ENCODE measurements around the gene MMEL1. TPM values are rescaled to one million over a fixed set of nuclear protein-coding genes. Genes with fewer than 3 reads are reported as not detected.

MMEL1 gene
- total RNA-seq, 2 experiments from 2014 or later: not detected

GRCh38 chr1:2605509-2606395, 27.1 kb downstream of the MMEL1 start:
- intact Hi-C loops (cut with micrococcal nuclease; ENCODE audit: unreplicated experiment): no loop called here
- no peaks in the 10 kb centered on the region for H3K79me2 ChIP-seq (ENCODE audit: insufficient read depth, low read depth, low read length)
- no peaks in the 10 kb centered on the region for H3K4me1 ChIP-seq (ENCODE audit: insufficient read depth, low read length, poor library complexity, severe bottlenecking)
- TF ChIP-seq CTCF (conservative IDR thresholded peaks at IDR 0.05; ENCODE audit: low read length): no peak
- TF ChIP-seq EZH2phosphoT487 (IDR thresholded peaks at IDR 0.05; ENCODE audit: borderline replicate concordance, low read depth, low read length): no peak
- POLR2A ChIA-PET: interaction anchor here (0.9 kb wide), 1 partner anchor 9 kb away, joined by 4 read pairs; no protein-coding TSS in a partner anchor
- no peaks in the 10 kb centered on the region for H3K9me3 ChIP-seq (ENCODE audit: low read length)
- H2AFZ ChIP-seq (ENCODE audit: low read length): no peak overlapping the region
- CTCF ChIA-PET (ENCODE audit: unreplicated experiment): interaction anchor here (0.6 kb wide), 1 partner anchor 483 kb away, joined by 7 read pairs; no protein-coding TSS in a partner anchor
- no peak overlapping the region for H3K27ac ChIP-seq (ENCODE audit: low read depth, low read length, poor library complexity, severe bottlenecking)
- no peaks in the 10 kb centered on the region for H4K20me1 ChIP-seq (ENCODE audit: insufficient read depth, low read length)
- no peak for DNase-seq (ENCODE audit: low spot score)
- no peaks in the 10 kb centered on the region for H3K9me2 ChIP-seq (ENCODE audit: insufficient read depth, low read length)
- H3K4me2 ChIP-seq (ENCODE audit: low read length): no peak overlapping the region
- H3K36me3 ChIP-seq (ENCODE audit: insufficient read depth, low read length): no peaks in the 10 kb centered on the region
- no peak overlapping the region for H3K4me3 ChIP-seq (ENCODE audit: low read depth, low read length, poor library complexity, severe bottlenecking)
- BruUV-seq (replicated peaks): no TSS peak

DNA sequence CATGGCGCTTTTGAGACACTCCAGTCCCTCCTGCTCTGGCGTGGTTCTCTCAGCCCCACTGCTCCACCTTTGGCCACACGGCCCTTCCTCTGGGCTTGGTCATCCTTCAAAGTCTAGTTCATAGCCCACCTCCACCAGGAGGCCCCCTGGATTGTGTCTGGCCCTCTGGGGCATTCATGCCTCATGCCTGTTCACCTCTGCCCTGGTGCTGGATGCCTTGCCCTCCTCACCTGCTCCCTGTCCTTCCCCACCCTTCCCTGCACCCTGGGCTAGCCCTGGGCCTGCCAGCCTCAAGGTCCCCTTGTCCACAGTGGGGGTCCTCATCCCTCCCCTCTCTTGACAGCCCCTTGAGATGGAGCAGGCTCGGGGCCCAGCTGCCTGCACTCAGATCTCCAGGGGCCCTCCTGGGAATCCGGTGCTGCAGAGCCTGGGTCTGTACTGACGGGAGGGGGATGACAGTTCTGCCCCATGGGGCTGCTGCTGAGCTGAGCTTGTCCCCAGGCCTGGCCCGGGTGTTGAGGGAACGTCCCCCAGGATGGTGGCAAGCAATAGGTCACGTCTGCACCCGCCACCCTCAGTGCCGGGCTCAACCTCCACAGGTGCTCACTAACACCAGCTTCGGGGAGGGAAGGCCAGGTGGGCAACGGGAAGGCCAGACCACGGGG, 27.8 kb downstream of the MMEL1 start:
- H3K4me1 ChIP-seq (ENCODE audit: insufficient read depth, low read length, poor library complexity, severe bottlenecking): no peaks in the 10 kb centered on the region
- no peak overlapping the region for H3K4me3 ChIP-seq (ENCODE audit: low read depth, low read length, poor library complexity, severe bottlenecking)
- no peak for DNase-seq (ENCODE audit: low spot score)
- no peaks in the 10 kb centered on the region for H3K79me2 ChIP-seq (ENCODE audit: insufficient read depth, low read depth, low read length)
- H2AFZ ChIP-seq (ENCODE audit: low read length): no peak overlapping the region
- intact Hi-C loops (cut with micrococcal nuclease; ENCODE audit: unreplicated experiment): no loop called here
- H3K9me2 ChIP-seq (ENCODE audit: insufficient read depth, low read length): no peaks in the 10 kb centered on the region
- H3K27ac ChIP-seq (ENCODE audit: low read depth, low read length, poor library complexity, severe bottlenecking): no peak overlapping the region
- H3K4me2 ChIP-seq (ENCODE audit: low read length): no peak overlapping the region
- no peaks in the 10 kb centered on the region for H3K36me3 ChIP-seq (ENCODE audit: insufficient read depth, low read length)
- H4K20me1 ChIP-seq (ENCODE audit: insufficient read depth, low read length): no peaks in the 10 kb centered on the region
- no peaks in the 10 kb centered on the region for H3K9me3 ChIP-seq (ENCODE audit: low read length)
- ChIA-PET POLR2A (interaction anchor here (0.9 kb wide), 1 partner anchor 10 kb away, joined by 4 read pairs; no protein-coding TSS in a partner anchor), CTCF (ENCODE audit: unreplicated experiment) (no interaction called here)
- no peak for TF ChIP-seq EZH2phosphoT487 (IDR thresholded peaks at IDR 0.05; ENCODE audit: borderline replicate concordance, low read depth, low read length)
- TF ChIP-seq CTCF (conservative IDR thresholded peaks at IDR 0.05; ENCODE audit: low read length): no peak
- no TSS peak for BruUV-seq (replicated peaks)

Data from OCI-LY7 (cell line).